22Rv1 (cell line): ENCODE results near the gene GOLGA3.

Experiments
- ZFX ChIP-seq: fragments of 450-650 bp; IDR thresholded peaks from 2 replicates; pipeline ENCODE4 v1.6.1; 2017; ENCODE audit warnings: antibody characterized with exemption, borderline replicate concordance
- TF ChIP-seq, protein P1 (sequence below): fragments of 450-650 bp; IDR thresholded peaks from 2 replicates; pipeline ENCODE4 v1.5.1; 2017; ENCODE audit warnings: mild to moderate bottlenecking

DNA sequence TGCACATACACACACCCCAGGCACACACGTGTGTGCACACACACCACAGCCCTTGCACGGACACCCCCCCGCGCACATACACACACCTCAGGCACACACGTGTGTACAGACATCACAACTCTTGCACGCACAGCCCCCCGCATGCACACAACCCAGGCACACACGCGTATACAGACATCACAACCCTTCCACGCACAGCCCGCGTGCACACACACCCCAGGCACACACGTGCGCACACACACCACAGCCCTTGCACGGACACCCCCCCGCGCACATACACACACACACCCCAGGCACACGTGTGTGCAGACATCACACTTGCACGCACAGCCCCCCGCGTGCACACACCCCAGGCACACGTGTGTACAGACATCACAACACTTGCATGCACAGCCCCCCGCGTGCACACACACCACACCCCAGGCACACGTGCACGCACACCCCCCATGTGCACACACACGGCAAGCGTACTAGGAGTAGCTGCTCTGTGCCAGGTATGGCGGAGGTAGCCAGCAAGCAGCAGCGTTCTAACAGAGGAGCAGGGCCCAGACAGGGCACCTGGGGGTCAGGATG, 48.8 kb downstream of the GOLGA3 start:
- TF ChIP-seq, protein P1, sequence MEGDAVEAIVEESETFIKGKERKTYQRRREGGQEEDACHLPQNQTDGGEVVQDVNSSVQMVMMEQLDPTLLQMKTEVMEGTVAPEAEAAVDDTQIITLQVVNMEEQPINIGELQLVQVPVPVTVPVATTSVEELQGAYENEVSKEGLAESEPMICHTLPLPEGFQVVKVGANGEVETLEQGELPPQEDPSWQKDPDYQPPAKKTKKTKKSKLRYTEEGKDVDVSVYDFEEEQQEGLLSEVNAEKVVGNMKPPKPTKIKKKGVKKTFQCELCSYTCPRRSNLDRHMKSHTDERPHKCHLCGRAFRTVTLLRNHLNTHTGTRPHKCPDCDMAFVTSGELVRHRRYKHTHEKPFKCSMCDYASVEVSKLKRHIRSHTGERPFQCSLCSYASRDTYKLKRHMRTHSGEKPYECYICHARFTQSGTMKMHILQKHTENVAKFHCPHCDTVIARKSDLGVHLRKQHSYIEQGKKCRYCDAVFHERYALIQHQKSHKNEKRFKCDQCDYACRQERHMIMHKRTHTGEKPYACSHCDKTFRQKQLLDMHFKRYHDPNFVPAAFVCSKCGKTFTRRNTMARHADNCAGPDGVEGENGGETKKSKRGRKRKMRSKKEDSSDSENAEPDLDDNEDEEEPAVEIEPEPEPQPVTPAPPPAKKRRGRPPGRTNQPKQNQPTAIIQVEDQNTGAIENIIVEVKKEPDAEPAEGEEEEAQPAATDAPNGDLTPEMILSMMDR = no peak
- TF ChIP-seq ZFX = no peak
